Mammary epithelial cell (primary cell): ENCODE data around the gene IER3IP1.

Experiments used
- CTCF ChIP-seq, 2 donors: IDR thresholded peaks in 1 of 2; conservative IDR thresholded peaks in 1 of 2; 2 replicates each; pipeline ENCODE4 v1.5.1; 2011 to 2012; ENCODE audit warnings: inconsistent platforms in 2 of 2, low read length in 2 of 2, mild to moderate bottlenecking in 2 of 2, control low read depth in 1 of 2, low read depth in 1 of 2; ENCODE audit not compliant: insufficient read depth in 1 of 2; ENCODE audit errors: extremely low read depth in 1 of 2
- EZH2 ChIP-seq: IDR thresholded peaks from 2 replicates; pipeline ENCODE4 v1.6.1; 2012; ENCODE audit warnings: low read length, inconsistent platforms, borderline replicate concordance

- TF ChIP-seq EZH2 (no peak), CTCF (conservative IDR thresholded peaks at IDR 0.05 in 1 of 2, IDR thresholded peaks at IDR 0.05 in 1 of 2; ENCODE audit: extremely low read depth in 1 of 2, insufficient read depth in 1 of 2, low read depth in 1 of 2, low read length in 2 of 2) (no peak)
These were observed 1.5 kb downstream of the IER3IP1 start for GRCh38 chr18:47174545-47175116.
